ENCODE results near the gene DMRTC2. TPM values are rescaled to one million over a fixed set of nuclear protein-coding genes. Genes with fewer than 3 reads are reported as not detected.

DMRTC2 gene
- total RNA-seq, 1 experiment from 2014 or later = not detected

DNA sequence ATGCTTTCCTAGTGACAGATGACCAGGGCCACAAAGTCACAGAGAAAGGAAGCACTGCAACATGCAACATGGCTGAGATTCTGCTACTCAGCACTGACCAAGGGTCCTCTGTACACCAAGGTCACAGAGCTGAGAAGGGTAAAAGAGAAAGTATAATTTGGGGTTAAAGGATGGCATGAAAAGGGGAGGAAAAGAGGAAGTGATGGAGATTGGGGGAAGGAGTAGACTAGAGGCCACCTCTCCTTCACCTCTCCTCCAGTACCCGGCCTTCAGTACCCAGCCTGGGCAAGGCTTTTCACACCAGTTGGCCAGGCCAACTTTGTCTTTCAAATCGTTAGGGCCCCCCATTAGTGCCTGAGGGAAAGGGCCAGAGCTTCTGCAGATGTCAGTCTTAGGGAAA is 8.9 kb downstream of the DMRTC2 start (continued):
- no peak for TF ChIP-seq ZNF138 (CRISPR knock-in tag; conservative IDR thresholded peaks at IDR 0.05)

DNA sequence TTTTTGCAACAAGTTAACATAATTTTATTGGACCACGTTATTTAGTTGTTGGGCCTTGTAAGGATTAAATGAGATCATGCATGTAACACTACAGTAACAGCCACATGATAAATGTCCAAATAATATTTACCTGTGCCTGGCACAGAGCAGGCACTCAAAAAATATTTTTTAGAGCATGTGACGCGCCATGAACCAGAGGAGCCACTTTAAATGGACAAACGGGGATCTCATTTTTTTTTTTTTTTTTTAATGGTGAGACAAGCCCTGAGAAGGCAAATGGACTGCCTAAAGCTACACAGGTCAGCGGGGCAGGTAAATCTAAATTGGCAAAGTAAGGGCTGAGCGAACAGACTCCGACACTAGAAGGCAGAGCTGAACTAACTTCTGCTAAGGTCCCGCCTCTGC is 14.4 kb downstream of the DMRTC2 start:
- TF ChIP-seq, protein P1, sequence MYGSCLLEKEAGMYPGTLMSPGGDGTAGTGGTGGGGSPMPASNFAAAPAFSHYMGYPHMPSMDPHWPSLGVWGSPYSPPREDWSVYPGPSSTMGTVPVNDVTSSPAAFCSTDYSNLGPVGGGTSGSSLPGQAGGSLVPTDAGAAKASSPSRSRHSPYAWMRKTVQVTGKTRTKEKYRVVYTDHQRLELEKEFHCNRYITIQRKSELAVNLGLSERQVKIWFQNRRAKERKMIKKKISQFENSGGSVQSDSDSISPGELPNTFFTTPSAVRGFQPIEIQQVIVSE (CRISPR knock-in tag; IDR thresholded peaks at IDR 0.05; ENCODE audit: borderline replicate concordance) = no peak
- peaks cover 37% of the 10 kb centered on the region for H3K36me3 Mint-ChIP-seq
- DNase-seq (ENCODE audit: low spot score) = no peak
- peak overlapping the region; percentile 94 for H3K4me3 Mint-ChIP-seq
- no peaks in the 10 kb centered on the region for H3K9me3 Mint-ChIP-seq
- ChIA-PET POLR2A (interaction anchor here (0.6 to 2.7 kb wide), 6 partner anchors 12 to 176 kb away, joined by 3 to 30 read pairs (median 4); no protein-coding TSS in a partner anchor), CTCF (interaction anchor here (0.6 to 2.1 kb wide), 27 partner anchors 8 to 506 kb away, joined by 3 to 14 read pairs (median 4); partner anchors contain the start of genes DMRTC2, LYPD4 and RABAC1)
- peak overlapping the region; percentile 89 for H3K27ac Mint-ChIP-seq
- H3K27me3 Mint-ChIP-seq (ENCODE audit: low read depth) = peaks cover 16% of the 10 kb centered on the region
- peaks cover 37% of the 10 kb centered on the region for H3K4me1 Mint-ChIP-seq
- ATAC-seq = no peak; the same call in 1 of the 2 replicates

DNA sequence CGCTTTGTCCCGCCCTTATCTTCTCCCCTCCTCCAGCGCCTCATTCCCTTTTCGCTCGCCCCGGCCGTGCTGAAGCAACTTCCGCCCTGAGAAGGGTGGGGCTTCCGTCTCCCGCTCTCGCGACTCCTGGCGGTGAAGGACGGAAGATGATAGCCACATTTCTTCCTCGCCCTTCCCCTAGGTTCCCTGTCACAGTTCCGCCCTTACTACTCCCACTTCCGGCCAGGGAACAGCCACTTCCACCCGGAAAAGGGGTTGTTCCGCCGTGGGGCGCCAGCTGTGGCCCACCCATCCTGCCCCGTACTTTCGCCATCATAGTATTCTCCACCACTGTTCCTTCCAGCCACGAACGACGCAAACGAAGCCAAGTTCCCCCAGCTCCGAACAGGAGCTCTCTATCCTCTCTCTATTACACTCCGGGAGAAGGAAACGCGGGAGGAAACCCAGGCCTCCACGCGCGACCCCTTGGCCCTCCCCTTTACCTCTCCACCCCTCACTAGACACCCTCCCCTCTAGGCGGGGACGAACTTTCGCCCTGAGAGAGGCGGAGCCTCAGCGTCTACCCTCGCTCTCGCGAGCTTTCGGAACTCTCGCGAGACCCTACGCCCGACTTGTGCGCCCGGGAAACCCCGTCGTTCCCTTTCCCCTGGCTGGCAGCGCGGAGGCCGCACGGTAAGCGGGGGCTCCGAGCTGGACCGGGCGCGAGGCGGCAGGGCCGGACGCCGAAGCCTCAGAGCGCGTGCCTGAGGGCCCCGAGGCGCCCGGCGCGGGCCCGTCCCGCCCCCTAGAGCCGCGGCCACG is 15.0 kb downstream of the DMRTC2 start, which contains the start of gene RPS19:
RPS19 (plus strand) TSS at position 638 of the 801 bp plus-strand sequence. CDS start 520 bp downstream, outside the sequence.
- ChIA-PET POLR2A (interaction anchor here (0.6 to 2.7 kb wide), 8 partner anchors 9 to 176 kb away, joined by 3 to 30 read pairs (median 4); no protein-coding TSS in a partner anchor), CTCF (interaction anchor here (0.6 to 2.1 kb wide), 31 partner anchors 9 to 507 kb away, joined by 3 to 14 read pairs (median 4); partner anchors contain the start of genes DMRTC2, LYPD4 and RABAC1)
- ATAC-seq (peak; percentile 89), DNase-seq (ENCODE audit: low spot score) (peak; percentile 98)
- H3K4me3 Mint-ChIP-seq = peak within 1 kb of the TSS; percentile 94
- H3K27me3 Mint-ChIP-seq (ENCODE audit: low read depth) = peaks cover 13% of the 10 kb centered on the region
- H3K27ac Mint-ChIP-seq = peak within 1 kb of the TSS; percentile 99
- H3K4me1 Mint-ChIP-seq = peaks cover 43% of the 10 kb centered on the region
- peaks cover 43% of the 10 kb centered on the region for H3K36me3 Mint-ChIP-seq
- no peaks in the 10 kb centered on the region for H3K9me3 Mint-ChIP-seq
- no peak for TF ChIP-seq GRHL2 (CRISPR knock-in tag; IDR thresholded peaks at IDR 0.05; ENCODE audit: insufficient replicate concordance, severe bottlenecking)
- TF ChIP-seq, protein P2, sequence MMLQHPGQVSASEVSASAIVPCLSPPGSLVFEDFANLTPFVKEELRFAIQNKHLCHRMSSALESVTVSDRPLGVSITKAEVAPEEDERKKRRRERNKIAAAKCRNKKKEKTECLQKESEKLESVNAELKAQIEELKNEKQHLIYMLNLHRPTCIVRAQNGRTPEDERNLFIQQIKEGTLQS (CRISPR knock-in tag; conservative IDR thresholded peaks at IDR 0.05) = no peak
- TF ChIP-seq NR2C2 (CRISPR knock-in tag; IDR thresholded peaks at IDR 0.05) = no peak
- no peak for TF ChIP-seq ELF4 (CRISPR knock-in tag; IDR thresholded peaks at IDR 0.05; ENCODE audit: low read depth)
- no peak for TF ChIP-seq ZNF263 (CRISPR knock-in tag; IDR thresholded peaks at IDR 0.05; ENCODE audit: low read depth)
- no peak; the same call in 1 of the 2 replicates for TF ChIP-seq EMX1 (CRISPR knock-in tag; IDR thresholded peaks at IDR 0.05)
- TF ChIP-seq, protein P3, sequence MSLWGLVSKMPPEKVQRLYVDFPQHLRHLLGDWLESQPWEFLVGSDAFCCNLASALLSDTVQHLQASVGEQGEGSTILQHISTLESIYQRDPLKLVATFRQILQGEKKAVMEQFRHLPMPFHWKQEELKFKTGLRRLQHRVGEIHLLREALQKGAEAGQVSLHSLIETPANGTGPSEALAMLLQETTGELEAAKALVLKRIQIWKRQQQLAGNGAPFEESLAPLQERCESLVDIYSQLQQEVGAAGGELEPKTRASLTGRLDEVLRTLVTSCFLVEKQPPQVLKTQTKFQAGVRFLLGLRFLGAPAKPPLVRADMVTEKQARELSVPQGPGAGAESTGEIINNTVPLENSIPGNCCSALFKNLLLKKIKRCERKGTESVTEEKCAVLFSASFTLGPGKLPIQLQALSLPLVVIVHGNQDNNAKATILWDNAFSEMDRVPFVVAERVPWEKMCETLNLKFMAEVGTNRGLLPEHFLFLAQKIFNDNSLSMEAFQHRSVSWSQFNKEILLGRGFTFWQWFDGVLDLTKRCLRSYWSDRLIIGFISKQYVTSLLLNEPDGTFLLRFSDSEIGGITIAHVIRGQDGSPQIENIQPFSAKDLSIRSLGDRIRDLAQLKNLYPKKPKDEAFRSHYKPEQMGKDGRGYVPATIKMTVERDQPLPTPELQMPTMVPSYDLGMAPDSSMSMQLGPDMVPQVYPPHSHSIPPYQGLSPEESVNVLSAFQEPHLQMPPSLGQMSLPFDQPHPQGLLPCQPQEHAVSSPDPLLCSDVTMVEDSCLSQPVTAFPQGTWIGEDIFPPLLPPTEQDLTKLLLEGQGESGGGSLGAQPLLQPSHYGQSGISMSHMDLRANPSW (CRISPR knock-in tag; conservative IDR thresholded peaks at IDR 0.05; ENCODE audit: low read depth) = no peak
- TF ChIP-seq, protein P4, sequence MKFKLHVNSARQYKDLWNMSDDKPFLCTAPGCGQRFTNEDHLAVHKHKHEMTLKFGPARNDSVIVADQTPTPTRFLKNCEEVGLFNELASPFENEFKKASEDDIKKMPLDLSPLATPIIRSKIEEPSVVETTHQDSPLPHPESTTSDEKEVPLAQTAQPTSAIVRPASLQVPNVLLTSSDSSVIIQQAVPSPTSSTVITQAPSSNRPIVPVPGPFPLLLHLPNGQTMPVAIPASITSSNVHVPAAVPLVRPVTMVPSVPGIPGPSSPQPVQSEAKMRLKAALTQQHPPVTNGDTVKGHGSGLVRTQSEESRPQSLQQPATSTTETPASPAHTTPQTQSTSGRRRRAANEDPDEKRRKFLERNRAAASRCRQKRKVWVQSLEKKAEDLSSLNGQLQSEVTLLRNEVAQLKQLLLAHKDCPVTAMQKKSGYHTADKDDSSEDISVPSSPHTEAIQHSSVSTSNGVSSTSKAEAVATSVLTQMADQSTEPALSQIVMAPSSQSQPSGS (CRISPR knock-in tag; IDR thresholded peaks at IDR 0.05; ENCODE audit: borderline replicate concordance, low read depth) = no peak
- TF ChIP-seq, protein P5, sequence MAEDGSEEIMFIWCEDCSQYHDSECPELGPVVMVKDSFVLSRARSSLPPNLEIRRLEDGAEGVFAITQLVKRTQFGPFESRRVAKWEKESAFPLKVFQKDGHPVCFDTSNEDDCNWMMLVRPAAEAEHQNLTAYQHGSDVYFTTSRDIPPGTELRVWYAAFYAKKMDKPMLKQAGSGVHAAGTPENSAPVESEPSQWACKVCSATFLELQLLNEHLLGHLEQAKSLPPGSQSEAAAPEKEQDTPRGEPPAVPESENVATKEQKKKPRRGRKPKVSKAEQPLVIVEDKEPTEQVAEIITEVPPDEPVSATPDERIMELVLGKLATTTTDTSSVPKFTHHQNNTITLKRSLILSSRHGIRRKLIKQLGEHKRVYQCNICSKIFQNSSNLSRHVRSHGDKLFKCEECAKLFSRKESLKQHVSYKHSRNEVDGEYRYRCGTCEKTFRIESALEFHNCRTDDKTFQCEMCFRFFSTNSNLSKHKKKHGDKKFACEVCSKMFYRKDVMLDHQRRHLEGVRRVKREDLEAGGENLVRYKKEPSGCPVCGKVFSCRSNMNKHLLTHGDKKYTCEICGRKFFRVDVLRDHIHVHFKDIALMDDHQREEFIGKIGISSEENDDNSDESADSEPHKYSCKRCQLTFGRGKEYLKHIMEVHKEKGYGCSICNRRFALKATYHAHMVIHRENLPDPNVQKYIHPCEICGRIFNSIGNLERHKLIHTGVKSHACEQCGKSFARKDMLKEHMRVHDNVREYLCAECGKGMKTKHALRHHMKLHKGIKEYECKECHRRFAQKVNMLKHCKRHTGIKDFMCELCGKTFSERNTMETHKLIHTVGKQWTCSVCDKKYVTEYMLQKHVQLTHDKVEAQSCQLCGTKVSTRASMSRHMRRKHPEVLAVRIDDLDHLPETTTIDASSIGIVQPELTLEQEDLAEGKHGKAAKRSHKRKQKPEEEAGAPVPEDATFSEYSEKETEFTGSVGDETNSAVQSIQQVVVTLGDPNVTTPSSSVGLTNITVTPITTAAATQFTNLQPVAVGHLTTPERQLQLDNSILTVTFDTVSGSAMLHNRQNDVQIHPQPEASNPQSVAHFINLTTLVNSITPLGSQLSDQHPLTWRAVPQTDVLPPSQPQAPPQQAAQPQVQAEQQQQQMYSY (CRISPR knock-in tag; IDR thresholded peaks at IDR 0.05) = 0 out of 2 replicates have a peak, but pooled peaks have one; percentile 44
- TF ChIP-seq PRRX2 (CRISPR knock-in tag; IDR thresholded peaks at IDR 0.05) = no peak
- TF ChIP-seq, protein P6, sequence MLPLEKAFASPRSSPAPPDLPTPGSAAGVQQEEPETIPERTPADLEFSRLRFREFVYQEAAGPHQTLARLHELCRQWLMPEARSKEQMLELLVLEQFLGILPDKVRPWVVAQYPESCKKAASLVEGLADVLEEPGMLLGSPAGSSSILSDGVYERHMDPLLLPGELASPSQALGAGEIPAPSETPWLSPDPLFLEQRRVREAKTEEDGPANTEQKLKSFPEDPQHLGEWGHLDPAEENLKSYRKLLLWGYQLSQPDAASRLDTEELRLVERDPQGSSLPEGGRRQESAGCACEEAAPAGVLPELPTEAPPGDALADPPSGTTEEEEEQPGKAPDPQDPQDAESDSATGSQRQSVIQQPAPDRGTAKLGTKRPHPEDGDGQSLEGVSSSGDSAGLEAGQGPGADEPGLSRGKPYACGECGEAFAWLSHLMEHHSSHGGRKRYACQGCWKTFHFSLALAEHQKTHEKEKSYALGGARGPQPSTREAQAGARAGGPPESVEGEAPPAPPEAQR (CRISPR knock-in tag; IDR thresholded peaks at IDR 0.05) = no peak
- no peak for TF ChIP-seq MXD4 (CRISPR knock-in tag; IDR thresholded peaks at IDR 0.05; ENCODE audit: borderline replicate concordance)
- TF ChIP-seq, protein P7, sequence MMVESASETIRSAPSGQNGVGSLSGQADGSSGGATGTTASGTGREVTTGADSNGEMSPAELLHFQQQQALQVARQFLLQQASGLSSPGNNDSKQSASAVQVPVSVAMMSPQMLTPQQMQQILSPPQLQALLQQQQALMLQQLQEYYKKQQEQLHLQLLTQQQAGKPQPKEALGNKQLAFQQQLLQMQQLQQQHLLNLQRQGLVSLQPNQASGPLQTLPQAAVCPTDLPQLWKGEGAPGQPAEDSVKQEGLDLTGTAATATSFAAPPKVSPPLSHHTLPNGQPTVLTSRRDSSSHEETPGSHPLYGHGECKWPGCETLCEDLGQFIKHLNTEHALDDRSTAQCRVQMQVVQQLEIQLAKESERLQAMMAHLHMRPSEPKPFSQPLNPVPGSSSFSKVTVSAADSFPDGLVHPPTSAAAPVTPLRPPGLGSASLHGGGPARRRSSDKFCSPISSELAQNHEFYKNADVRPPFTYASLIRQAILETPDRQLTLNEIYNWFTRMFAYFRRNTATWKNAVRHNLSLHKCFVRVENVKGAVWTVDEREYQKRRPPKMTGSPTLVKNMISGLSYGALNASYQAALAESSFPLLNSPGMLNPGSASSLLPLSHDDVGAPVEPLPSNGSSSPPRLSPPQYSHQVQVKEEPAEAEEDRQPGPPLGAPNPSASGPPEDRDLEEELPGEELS (CRISPR knock-in tag; IDR thresholded peaks at IDR 0.05) = peak; percentile 92
- no peak for TF ChIP-seq GTF2I (CRISPR knock-in tag; conservative IDR thresholded peaks at IDR 0.05)
